Stimulated activated CD8-positive, alpha-beta memory T cell treated with anti-CD3 and anti-CD28 coated beads, Interleukin-15, amount 100 ng/mL, for 1 hour (primary cell): ENCODE results near the gene IL20.

ENCODE experiments used
- DNase-seq: peaks from one replicate; pipeline ENCODE4 v3.0.0-alpha.2; 2020; ENCODE audit warnings: low read depth

Gene IL20

GRCh38 chr1:206880314-206880713 lies 14.9 kb downstream of the IL20 start:
- no peak for DNase-seq

DNA sequence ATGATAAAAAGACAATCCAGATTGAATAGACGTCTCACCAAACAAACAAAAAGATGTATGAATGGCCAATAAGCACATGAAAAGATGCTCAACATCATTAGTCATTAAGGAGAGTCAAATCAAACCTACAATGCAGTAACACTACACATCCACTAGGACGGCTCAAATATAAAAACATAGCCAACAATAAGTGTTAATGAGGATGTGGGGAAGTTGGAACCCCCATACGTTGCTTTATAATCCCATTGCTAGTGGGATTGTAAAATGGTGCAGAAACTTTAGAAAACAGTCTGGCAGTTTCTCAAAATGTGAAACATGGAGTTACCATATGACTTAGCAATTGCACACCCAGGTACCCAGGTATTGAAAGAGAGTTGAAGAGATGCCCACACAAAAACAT lies 17.1 kb downstream of the IL20 start:
- DNase-seq = no peak

DNA sequence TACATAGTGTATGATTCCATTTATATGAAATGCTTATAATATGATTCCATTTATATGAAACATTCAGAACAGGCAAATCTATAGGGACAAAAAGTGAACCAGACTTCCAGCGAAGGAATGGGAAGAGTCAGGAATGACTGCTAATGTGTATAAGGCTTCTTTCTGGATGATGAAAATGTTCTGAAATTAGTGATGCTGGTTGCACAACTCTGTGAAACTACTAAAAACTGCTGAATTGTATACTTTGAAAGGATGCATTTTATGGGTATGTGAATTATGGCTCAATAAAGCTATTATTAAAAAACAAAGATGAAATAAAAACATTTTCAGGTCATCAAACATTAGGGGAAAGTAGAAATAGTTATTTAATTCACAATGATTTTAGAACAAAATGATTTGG lies 17.7 kb downstream of the IL20 start:
- no peak for DNase-seq

DNA sequence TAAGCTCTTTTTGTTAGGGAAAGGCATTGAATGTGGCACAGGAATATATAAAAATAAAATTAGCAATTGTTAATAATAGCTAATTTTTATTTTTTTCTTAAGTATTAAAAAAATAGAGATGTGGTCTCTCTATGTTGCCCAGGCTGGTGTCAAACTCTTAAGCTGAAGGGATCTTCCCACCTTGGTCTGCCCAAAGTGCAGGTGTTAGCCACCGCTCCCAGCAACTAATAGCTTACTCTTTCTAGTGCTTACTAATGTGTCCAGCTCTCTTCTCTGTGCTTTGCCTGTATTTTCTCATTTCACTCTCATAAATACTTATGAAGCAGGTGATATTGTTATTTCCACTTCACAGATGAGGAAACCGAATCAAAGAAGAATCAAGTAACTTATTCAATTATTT lies 18.5 kb downstream of the IL20 start:
- no peak for DNase-seq

DNA sequence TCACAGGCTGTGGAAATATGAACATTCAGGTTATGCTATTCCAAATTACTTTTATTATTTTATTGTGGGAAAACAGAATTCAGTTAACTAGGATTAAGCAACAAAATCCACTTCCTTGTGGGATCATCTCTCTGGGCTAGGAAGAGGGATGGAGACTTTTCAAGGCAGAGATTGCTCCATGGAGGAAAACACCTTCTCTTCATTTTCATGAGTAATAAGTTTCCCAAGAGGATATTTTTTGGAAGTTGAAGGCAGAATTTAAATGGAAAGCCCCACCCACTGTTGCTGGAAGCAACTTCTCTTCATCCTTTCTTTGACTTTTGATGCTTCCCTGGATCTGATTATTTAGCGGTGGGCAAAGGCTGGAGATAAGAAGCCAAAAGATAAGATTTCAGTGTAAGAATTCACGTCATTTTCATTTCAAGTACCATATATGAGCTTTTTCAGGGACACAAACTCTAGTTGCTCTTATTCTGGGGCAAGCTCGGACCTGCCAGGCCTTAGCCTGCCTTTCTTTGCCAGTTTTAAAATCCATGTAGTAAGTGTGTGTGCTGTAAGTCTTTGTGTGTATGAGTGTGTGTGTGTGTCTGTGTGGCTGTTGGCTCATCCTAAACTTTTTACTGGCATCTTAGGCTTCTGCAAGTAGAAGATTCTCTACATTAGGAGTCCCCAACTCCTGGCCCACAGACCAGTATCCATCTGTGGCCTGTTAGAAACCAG lies 20.1 kb downstream of the IL20 start:
- no peak for DNase-seq

DNA sequence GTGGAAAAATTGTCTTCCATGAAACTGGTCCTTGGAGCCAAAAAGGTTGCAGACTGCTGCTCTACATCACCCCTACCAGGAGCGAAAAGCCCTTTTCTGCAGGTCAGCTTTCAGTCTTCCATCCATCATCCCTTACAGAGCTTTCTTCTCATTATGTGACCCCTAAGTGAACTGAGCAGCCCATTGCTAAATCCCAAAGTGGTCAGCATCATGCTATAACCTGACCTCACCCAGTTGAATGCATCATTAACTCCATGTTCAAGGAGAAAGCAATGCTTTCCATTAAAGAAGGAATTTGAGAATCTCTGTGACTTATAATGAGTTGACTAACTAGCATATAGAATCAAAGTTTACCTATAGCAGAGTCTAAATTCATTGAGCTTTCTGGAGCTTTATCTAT lies 21.4 kb downstream of the IL20 start:
- no peak for DNase-seq

DNA sequence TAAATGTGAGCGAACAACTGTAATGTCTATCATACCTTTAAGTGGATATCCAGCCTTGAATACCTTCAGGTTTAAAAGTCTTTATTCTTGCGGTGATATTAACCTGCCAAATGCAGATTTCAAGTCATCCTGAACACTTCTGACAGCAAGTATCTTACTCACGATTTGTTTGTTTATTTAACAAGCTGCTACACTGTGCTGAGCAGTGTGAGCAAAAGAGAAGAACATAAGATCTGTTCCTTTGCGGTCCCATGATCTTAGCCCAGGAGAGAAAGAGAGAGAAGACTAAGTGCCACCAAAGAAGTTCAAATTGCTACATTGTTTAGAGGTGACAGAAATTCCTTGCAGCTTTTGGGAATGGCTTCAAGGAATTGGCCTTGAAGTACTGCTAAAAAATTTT lies 22.3 kb downstream of the IL20 start:
- DNase-seq = no peak

- no peak for DNase-seq
Measured at GRCh38 chr1:206890125-206891060, 25.0 kb downstream of the IL20 start.

DNA sequence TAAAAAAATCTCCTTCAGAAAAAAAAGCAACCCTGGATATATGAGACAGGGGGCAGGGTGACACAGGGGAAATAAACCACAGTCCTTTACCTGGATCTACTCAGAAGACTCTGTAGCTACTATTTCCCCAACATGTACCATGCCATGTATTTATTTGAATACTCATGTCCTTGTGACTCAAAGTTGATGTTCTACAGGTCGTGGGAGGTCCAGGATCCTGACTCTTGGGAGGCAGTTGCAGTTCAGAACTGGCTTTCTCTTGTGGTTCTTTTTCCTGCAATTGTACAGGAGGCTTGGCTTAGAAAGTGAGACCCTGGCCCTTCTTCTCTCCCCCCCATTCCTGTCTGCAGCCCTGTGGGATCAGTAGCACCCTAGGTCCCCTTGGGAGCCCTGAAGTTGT lies 26.0 kb downstream of the IL20 start:
- no peak for DNase-seq

GRCh38 chr1:206892351-206892984 lies 27.0 kb downstream of the IL20 start:
- no peak for DNase-seq

DNA sequence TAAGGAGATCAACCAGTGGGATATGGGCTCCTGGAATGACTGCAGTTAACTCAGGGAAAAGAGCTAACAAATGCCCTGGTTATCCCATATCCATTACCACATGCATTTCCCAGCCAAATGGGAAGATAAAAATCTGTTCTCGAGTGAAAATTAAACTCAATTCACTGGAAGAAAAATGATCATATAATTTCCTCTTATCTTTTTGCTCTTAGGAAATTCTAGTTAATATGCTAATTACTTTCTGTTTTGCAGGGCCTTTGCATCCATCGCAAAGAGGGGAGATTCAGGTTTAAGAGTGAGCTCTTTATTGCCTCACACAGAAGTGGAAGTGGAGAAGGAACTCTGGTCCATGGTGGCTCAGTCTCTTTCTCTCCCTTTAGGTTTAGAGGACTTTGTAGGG lies 28.0 kb downstream of the IL20 start:
- DNase-seq = no peak

GRCh38 chr1:206895325-206895724 lies 29.9 kb downstream of the IL20 start:
- DNase-seq = no peak

GRCh38 chr1:206895837-206896242 lies 30.4 kb downstream of the IL20 start:
- no peak for DNase-seq

DNA sequence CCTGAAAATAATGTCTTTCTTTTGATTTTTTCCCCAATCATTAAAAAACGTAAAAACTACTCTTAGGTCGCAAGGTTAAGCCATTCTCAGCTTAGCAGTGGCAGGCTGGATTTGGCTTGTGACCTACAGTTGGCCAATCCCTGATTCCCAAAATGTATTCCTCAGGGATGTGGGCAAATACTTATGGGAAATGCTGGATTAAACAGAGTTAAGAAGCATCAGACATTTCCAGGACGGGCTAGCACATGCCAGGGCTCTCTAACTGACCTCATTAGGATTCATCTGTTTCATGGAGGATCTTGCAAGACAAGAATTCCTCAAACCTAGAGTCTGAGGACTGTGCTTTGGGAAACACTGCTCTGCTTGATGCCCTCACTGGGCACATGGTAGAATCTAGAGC lies 30.8 kb downstream of the IL20 start:
- DNase-seq = no peak

- DNase-seq = no peak
Measured at GRCh38 chr1:206897175-206897574, 31.8 kb downstream of the IL20 start, which contains the start of gene IL24. IL24 (plus strand) TSS chr1:206897443; CDS start chr1:206897833, 390 bp downstream.

DNA sequence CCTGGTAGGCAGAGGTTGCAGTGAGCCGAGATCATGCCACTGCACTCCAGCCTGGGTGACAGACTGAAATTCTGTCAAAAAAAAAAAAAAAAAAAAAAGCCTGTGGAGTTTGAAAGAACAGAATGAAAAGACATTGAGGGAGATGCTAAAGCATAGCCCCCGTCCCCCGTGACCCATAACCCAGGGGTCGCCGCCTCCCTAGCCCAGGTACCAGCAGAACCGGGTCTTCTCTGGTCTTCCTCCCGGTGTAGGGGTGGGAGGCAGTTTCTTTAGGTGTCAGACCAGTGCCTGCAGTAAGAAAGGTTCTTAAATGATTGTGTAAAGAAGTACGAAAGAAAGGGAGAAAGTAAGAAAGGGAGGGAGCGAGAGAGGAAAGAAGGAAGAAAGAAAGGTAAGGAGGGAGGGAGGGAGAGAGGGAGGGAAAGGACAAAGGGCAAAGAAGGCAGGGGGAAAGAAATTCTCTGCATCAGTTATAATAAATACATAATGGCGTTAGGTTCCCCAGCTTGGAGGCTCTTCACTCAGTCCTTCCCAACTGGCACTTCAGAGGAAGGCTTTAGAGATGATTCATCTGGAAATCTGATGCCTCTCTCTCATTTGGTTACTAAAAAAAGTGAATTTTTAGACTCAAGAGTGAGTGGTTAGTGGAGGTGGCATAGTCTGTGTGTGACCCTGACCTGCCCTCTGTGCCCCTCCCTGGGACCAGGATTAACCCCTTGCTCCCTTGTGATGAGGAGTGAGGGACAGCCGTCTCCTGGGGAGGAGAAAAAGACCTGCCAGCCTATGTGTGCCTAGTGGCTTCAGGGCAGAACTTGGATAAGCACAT lies 32.9 kb downstream of the IL20 start:
- DNase-seq = no peak

- DNase-seq = no peak
Measured at GRCh38 chr1:206898915-206899431, 33.5 kb downstream of the IL20 start.

DNA sequence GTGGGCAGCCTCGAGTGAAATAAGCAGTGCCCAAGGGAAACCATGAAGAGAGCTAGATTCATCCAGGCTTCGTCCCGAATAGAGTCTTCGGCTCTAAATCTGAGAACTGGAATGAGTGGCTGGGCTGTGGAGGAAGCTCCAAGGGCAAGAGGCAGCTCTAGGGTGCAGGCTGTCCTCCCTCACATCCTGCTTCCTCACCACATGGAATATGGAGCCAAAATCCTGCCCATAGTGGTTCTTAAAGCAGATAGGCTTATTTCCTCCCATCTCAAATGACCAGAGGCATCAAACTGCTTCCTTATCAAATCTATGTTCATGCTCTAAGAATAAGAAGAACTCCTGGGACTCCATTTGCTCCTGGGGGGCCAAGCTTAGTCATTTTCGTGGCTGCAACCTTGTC lies 34.3 kb downstream of the IL20 start:
- DNase-seq = no peak

DNA sequence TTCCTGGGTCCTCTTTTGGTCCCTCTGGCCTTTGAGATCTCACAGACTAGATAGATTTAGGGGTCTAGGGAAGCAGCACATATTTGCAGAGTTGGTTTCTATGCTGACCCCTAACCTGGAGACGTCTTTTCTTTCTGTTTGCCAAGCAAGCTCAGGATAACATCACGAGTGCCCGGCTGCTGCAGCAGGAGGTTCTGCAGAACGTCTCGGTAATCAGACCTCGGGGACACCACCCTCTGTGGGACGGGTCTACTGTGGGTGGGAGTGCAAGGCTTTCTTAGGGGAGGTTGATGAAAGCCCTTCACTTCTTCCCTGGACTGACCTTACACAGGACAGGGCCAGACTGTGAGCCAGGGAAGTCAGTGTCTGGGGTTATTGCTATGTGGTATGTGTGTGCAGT lies 34.7 kb downstream of the IL20 start:
- no peak for DNase-seq

GRCh38 chr1:206901944-206902343 lies 36.5 kb downstream of the IL20 start:
- DNase-seq = no peak

- DNase-seq = no peak
Measured at GRCh38 chr1:206902702-206903101, 37.3 kb downstream of the IL20 start.

- DNase-seq = no peak
Measured at GRCh38 chr1:206903687-206904086, 38.3 kb downstream of the IL20 start.
